Measurements from ENCODE around the gene CHMP5.

Gene CHMP5

GRCh38 chr9:33264473-33265177 is at the start of gene CHMP5, which contains the start of gene BAG1:
CHMP5 (plus strand) TSS chr9:33265049; CDS start chr9:33265079, 30 bp downstream.
BAG1 (minus strand) TSS chr9:33264708.
- DNase-seq, result peak; percentile 100

GRCh38 chr9:33220681-33221567 is 43.9 kb upstream of the CHMP5 start:
- DNase-seq, result no peak

GRCh38 chr9:33221568-33221884 is 43.3 kb upstream of the CHMP5 start:
- DNase-seq, result no peak

GRCh38 chr9:33222031-33222430 is 42.8 kb upstream of the CHMP5 start:
- no peak for DNase-seq

- DNase-seq, result no peak
Measured at GRCh38 chr9:33223696-33224095, 41.2 kb upstream of the CHMP5 start.

GRCh38 chr9:33225319-33226147 is 39.3 kb upstream of the CHMP5 start:
- DNase-seq, result peak; percentile 81

GRCh38 chr9:33227008-33227398 is 37.8 kb upstream of the CHMP5 start:
- no peak for DNase-seq

- DNase-seq, result no peak
Measured at GRCh38 chr9:33227741-33228140, 37.1 kb upstream of the CHMP5 start.

GRCh38 chr9:33228606-33229005 is 36.2 kb upstream of the CHMP5 start:
- DNase-seq, result no peak

GRCh38 chr9:33229359-33230114 is 35.3 kb upstream of the CHMP5 start:
- DNase-seq, result no peak

GRCh38 chr9:33230756-33231622 is 33.9 kb upstream of the CHMP5 start:
- no peak for DNase-seq

GRCh38 chr9:33231623-33231942 is 33.3 kb upstream of the CHMP5 start:
- DNase-seq, result no peak

- no peak for DNase-seq
Measured at GRCh38 chr9:33232815-33233214, 32.0 kb upstream of the CHMP5 start.

- DNase-seq, result no peak
Measured at GRCh38 chr9:33233626-33234342, 31.1 kb upstream of the CHMP5 start.

GRCh38 chr9:33234511-33235467 is 30.1 kb upstream of the CHMP5 start:
- no peak for DNase-seq

GRCh38 chr9:33236571-33236970 is 28.3 kb upstream of the CHMP5 start:
- no peak for DNase-seq

- no peak for DNase-seq
Measured at GRCh38 chr9:33239921-33240320, 24.9 kb upstream of the CHMP5 start, which contains the start of gene SPINK4. SPINK4 (plus strand) TSS chr9:33240167; CDS start chr9:33240209, 42 bp downstream.

GRCh38 chr9:33241298-33241697 is 23.6 kb upstream of the CHMP5 start:
- DNase-seq, result no peak

GRCh38 chr9:33242609-33243134 is 22.2 kb upstream of the CHMP5 start:
- DNase-seq, result no peak
